ENCODE results near the gene TRIOBP.

TRIOBP gene

GRCh38 chr22:37802310-37803194 lies 105.7 kb downstream of the TRIOBP start (continued):
- peak; percentile 68 for TF ChIP-seq PRDM4 (tag by site-specific recombination; IDR thresholded peaks at IDR 0.05)
- peak; percentile 99 for TF ChIP-seq ZNF692 (tag by site-specific recombination; IDR thresholded peaks at IDR 0.05)
- TF ChIP-seq ZNF114 (tag by site-specific recombination; IDR thresholded peaks at IDR 0.05): no peak
- TF ChIP-seq IKZF3 (tag by site-specific recombination; IDR thresholded peaks at IDR 0.05): peak; percentile 37; the same call in 1 of the 2 replicates
- TF ChIP-seq ZFP37 (tag by site-specific recombination; IDR thresholded peaks at IDR 0.05): 0 out of 2 replicates have a peak, but pooled peaks have one; percentile 25
- peak; percentile 38 for TF ChIP-seq EGR2 (tag by site-specific recombination; IDR thresholded peaks at IDR 0.05; ENCODE audit: low read depth)
- TF ChIP-seq ZBTB26 (tag by site-specific recombination; optimal IDR thresholded peaks at IDR 0.05): peak; percentile 81
- no peak for TF ChIP-seq GLI4 (tag by site-specific recombination; IDR thresholded peaks at IDR 0.05)
- peak; percentile 94 for TF ChIP-seq ZBTB8A (tag by site-specific recombination; IDR thresholded peaks at IDR 0.05)
- TF ChIP-seq SP3 (tag by site-specific recombination; IDR thresholded peaks at IDR 0.05): peak; percentile 44
- peak; percentile 73 for TF ChIP-seq ZBTB10 (tag by site-specific recombination; IDR thresholded peaks at IDR 0.05)
- TF ChIP-seq ZNF324 (tag by site-specific recombination; IDR thresholded peaks at IDR 0.05): peak; percentile 26; the same call in 1 of the 2 replicates
- peak; percentile 83 for TF ChIP-seq PRDM10 (tag by site-specific recombination; IDR thresholded peaks at IDR 0.05)
- peak; percentile 7; the same call in 1 of the 2 replicates for TF ChIP-seq SCRT2 (tag by site-specific recombination; IDR thresholded peaks at IDR 0.05)
- TF ChIP-seq GLIS1 (tag by site-specific recombination; IDR thresholded peaks at IDR 0.05): peak; percentile 39; the same call in 1 of the 2 replicates
- TF ChIP-seq ZBTB7A (tag by site-specific recombination; IDR thresholded peaks at IDR 0.05; ENCODE audit: low read depth): peak; percentile 76; the same call in 1 of the 2 replicates
- TF ChIP-seq KLF8 (tag by site-specific recombination; IDR thresholded peaks at IDR 0.05): peak; percentile 67; the same call in 1 of the 2 replicates
- TF ChIP-seq YY2 (tag by site-specific recombination; IDR thresholded peaks at IDR 0.05): peak; percentile 45; the same call in 1 of the 2 replicates
- no peak for TF ChIP-seq ZNF843 (tag by site-specific recombination; IDR thresholded peaks at IDR 0.05)
- TF ChIP-seq KLF9 (tag by site-specific recombination; IDR thresholded peaks at IDR 0.05; ENCODE audit: low read depth): peak; percentile 87

All from HEK293 (cell line).